ENCODE measurements around the gene DRC1. TPM values are rescaled to one million over a fixed set of nuclear protein-coding genes. Genes with fewer than 3 reads are reported as not detected.

Gene DRC1
- total and polyA plus RNA-seq, 2 donors (not counting 1 experiment from before 2014, with no cell fraction given), result under 0.01 to 0.10 TPM

- no peak overlapping the region for H3K27ac ChIP-seq (ENCODE audit: insufficient read depth, low read length)
- H2AFZ ChIP-seq (ENCODE audit: low read length), result no peak overlapping the region
These were observed 75.6 kb downstream of the DRC1 start for GRCh38 chr2:26477126-26477910.

GRCh38 chr2:26477911-26478253 lies 76.2 kb downstream of the DRC1 start, which contains the start of gene OTOF:
OTOF (minus strand) TSS chr2:26478124.
- H3K4me2 ChIP-seq (ENCODE audit: extremely low read depth, insufficient read depth, low read length), result no peak within 1 kb of the TSS
- no peaks in the 10 kb centered on the region for H3K9me3 ChIP-seq (ENCODE audit: control insufficient read depth, insufficient read depth, low read depth, low read length)
- no peak within 1 kb of the TSS for H3K4me3 ChIP-seq (replicated peaks in 1 of 4; ENCODE audit: control extremely low read depth in 1 of 4, insufficient read depth in 1 of 4, low read depth in 3 of 4, low read length in 4 of 4)
- no peaks in the 10 kb centered on the region for H3K36me3 ChIP-seq (ENCODE audit: control insufficient read depth, insufficient read depth, low read length)
- peak; percentile 47 to 69 for DNase-seq (ENCODE audit: low read depth in 2 of 2)
- TF ChIP-seq EZH2 (IDR thresholded peaks at IDR 0.05; ENCODE audit: low read length, missing control alignments) (no peak), CTCF (conservative IDR thresholded peaks at IDR 0.05 in 1 of 2, IDR thresholded peaks at IDR 0.05 in 1 of 2; ENCODE audit: low read depth in 1 of 2, low read length in 2 of 2) (no peak)
- H3K27ac ChIP-seq (ENCODE audit: insufficient read depth, low read length), result no peak within 1 kb of the TSS
- no peaks in the 10 kb centered on the region for H3K79me2 ChIP-seq (ENCODE audit: control insufficient read depth, insufficient read depth, low read length)
- no peak within 1 kb of the TSS for H2AFZ ChIP-seq (ENCODE audit: low read length)
- H3K9ac ChIP-seq (ENCODE audit: insufficient read depth, low read length), result no peak within 1 kb of the TSS
- H4K20me1 ChIP-seq (ENCODE audit: control insufficient read depth, extremely low read depth, insufficient read depth, low read length), result no peaks in the 10 kb centered on the region
- H3K27me3 ChIP-seq (ENCODE audit: control insufficient read depth, insufficient read depth, low read length), result no peaks in the 10 kb centered on the region
- no peaks in the 10 kb centered on the region for H3K4me1 ChIP-seq (ENCODE audit: control insufficient read depth, extremely low read depth, insufficient read depth, low read length)

More at GRCh38 chr2:26477126-26477910, 75.6 kb downstream of the DRC1 start:
- no peaks in the 10 kb centered on the region for H3K9me3 ChIP-seq (ENCODE audit: control insufficient read depth, insufficient read depth, low read depth, low read length)
- H3K27me3 ChIP-seq (ENCODE audit: control insufficient read depth, insufficient read depth, low read length), result no peaks in the 10 kb centered on the region
- no peak overlapping the region for H3K4me3 ChIP-seq (replicated peaks in 1 of 4; ENCODE audit: control extremely low read depth in 1 of 4, insufficient read depth in 1 of 4, low read depth in 3 of 4, low read length in 4 of 4)
- H3K4me2 ChIP-seq (ENCODE audit: extremely low read depth, insufficient read depth, low read length), result no peak overlapping the region
- no peaks in the 10 kb centered on the region for H3K4me1 ChIP-seq (ENCODE audit: control insufficient read depth, extremely low read depth, insufficient read depth, low read length)
- H3K36me3 ChIP-seq (ENCODE audit: control insufficient read depth, insufficient read depth, low read length), result no peaks in the 10 kb centered on the region
- TF ChIP-seq CTCF (conservative IDR thresholded peaks at IDR 0.05 in 1 of 2, IDR thresholded peaks at IDR 0.05 in 1 of 2; ENCODE audit: low read depth in 1 of 2, low read length in 2 of 2) (no peak), EZH2 (IDR thresholded peaks at IDR 0.05; ENCODE audit: low read length, missing control alignments) (no peak)
- DNase-seq (ENCODE audit: low read depth in 2 of 2), result no peak
- H3K9ac ChIP-seq (ENCODE audit: insufficient read depth, low read length), result no peak overlapping the region
- no peaks in the 10 kb centered on the region for H3K79me2 ChIP-seq (ENCODE audit: control insufficient read depth, insufficient read depth, low read length)
- no peaks in the 10 kb centered on the region for H4K20me1 ChIP-seq (ENCODE audit: control insufficient read depth, extremely low read depth, insufficient read depth, low read length)

GRCh38 chr2:26478366-26478765 lies 76.6 kb downstream of the DRC1 start:
- Histone ChIP-seq H3K27ac (ENCODE audit: insufficient read depth, low read length) (no peak overlapping the region), H3K36me3 (ENCODE audit: control insufficient read depth, insufficient read depth, low read length) (no peaks in the 10 kb centered on the region), H2AFZ (ENCODE audit: low read length) (no peak overlapping the region), H3K27me3 (ENCODE audit: control insufficient read depth, insufficient read depth, low read length) (no peaks in the 10 kb centered on the region), H3K9me3 (ENCODE audit: control insufficient read depth, insufficient read depth, low read depth, low read length) (no peaks in the 10 kb centered on the region), H3K79me2 (ENCODE audit: control insufficient read depth, insufficient read depth, low read length) (no peaks in the 10 kb centered on the region), H3K4me2 (ENCODE audit: extremely low read depth, insufficient read depth, low read length) (no peak overlapping the region), H3K4me3 (replicated peaks in 1 of 4; ENCODE audit: control extremely low read depth in 1 of 4, insufficient read depth in 1 of 4, low read depth in 3 of 4, low read length in 4 of 4) (no peak overlapping the region), H3K9ac (ENCODE audit: insufficient read depth, low read length) (no peak overlapping the region), H4K20me1 (ENCODE audit: control insufficient read depth, extremely low read depth, insufficient read depth, low read length) (no peaks in the 10 kb centered on the region), H3K4me1 (ENCODE audit: control insufficient read depth, extremely low read depth, insufficient read depth, low read length) (no peaks in the 10 kb centered on the region)
- TF ChIP-seq EZH2 (IDR thresholded peaks at IDR 0.05; ENCODE audit: low read length, missing control alignments), result no peak
- no peak for TF ChIP-seq CTCF (conservative IDR thresholded peaks at IDR 0.05 in 1 of 2, IDR thresholded peaks at IDR 0.05 in 1 of 2; ENCODE audit: low read depth in 1 of 2, low read length in 2 of 2)
- DNase-seq (ENCODE audit: low read depth in 2 of 2), result no peak
